ENCODE results near the gene GRIN2D.
A peak's percentile ranks its signal among the peaks of the same experiment; 100 is the strongest.
"Not testable (repeated sequence)": the region's sequence is repeated elsewhere in the genome, so short reads cannot be mapped to it uniquely, and the experiment has no call there.

GRIN2D gene

DNA sequence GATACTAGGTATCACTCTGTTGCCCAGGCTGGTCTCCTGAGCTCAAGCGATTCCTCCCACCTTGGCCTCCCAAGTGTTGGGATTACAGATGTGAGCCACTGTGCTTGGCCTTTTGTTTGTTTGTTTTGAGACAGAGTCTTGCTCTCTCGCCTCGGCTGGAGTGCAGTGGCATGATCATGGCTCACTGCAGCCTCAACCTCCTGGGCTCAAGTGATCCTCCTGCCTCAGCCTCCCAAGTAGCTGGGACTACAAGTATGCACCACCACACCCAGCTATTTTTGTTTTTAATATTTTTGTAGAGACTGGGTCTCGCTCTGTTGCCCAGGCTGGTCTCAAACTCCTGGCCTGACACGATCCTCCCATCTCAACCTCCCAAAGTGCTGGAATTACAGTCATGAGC lies 21.7 kb upstream of the GRIN2D start:
- not testable (repeated sequence) for DNase-seq (ENCODE audit: low spot score)

DNA sequence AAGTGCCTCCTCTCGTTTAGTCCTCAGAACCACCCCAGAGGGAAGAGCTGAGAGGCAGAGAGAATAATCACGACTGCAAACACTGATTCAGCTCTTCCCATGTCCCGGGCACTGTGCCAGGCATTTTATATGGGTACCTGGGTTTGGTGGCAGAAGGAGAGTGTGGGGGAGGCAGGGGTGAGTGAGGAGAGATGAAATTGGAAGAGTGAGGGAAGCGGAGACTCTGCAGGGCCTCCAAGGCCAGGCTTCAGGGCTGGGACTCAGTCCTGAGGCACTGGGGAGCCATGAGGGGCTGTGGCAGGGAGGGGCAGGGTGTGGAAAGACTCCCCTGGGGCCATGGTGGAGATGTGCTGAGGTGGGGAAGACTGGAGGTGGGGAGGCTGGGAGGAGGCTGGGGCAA lies 20.6 kb upstream of the GRIN2D start:
- DNase-seq (ENCODE audit: low spot score): no peak

DNA sequence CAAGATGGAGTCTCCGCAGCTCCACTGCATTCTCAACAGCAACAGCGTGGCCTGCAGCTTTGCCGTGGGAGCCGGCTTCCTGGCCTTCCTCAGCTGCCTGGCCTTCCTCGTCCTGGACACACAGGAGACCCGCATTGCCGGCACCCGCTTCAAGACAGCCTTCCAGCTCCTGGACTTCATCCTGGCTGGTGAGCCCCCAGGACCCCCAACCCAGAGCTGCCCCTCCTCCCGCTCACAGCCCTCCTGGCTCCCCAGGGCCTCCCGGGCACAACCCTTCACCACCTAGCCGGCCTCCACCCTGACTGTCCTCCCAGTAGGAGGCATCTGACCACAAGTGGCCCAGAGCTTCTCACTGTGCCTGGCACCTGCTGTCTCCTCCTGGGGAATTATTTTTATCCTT lies 19.9 kb upstream of the GRIN2D start:
- DNase-seq (ENCODE audit: low spot score): no peak

DNA sequence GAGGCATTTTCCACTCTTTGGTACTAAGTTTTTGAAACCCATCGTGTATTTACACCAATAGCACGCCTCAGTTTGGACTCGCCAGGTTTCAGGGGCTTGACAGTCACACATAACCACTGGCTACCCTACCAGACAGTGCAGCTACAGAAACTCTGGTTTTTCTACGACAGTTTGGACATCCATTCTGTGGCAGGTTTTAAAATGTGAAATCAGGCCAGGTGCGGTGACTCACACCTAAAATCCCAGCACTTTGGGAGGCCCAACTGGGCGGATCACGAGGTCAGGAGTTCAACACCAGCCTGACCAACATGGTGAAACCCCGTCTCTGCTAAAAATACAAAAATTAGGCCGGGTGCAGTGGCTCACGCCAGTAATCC lies 15.3 kb upstream of the GRIN2D start:
- no peak for DNase-seq (ENCODE audit: low spot score)

DNA sequence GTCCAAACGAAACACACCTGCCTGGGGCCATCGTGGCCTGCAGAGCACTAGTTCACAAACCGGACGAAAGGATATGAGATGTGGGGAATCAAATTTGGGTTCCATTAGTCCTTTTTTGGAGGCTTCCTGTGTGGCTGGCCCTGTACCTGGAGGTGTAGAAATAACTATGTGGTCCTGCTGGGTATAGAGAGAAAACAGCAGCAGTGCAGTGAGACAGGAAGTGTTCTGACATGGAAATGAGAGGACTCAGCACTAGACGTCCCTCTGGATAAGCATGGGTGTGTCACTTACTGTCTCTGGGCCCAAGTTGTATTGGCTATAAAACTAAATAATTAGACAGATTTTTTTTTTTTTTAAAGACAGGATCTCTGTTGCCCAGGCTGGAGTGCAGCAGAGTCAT lies 14.4 kb upstream of the GRIN2D start:
- no peak for DNase-seq (ENCODE audit: low spot score)

DNA sequence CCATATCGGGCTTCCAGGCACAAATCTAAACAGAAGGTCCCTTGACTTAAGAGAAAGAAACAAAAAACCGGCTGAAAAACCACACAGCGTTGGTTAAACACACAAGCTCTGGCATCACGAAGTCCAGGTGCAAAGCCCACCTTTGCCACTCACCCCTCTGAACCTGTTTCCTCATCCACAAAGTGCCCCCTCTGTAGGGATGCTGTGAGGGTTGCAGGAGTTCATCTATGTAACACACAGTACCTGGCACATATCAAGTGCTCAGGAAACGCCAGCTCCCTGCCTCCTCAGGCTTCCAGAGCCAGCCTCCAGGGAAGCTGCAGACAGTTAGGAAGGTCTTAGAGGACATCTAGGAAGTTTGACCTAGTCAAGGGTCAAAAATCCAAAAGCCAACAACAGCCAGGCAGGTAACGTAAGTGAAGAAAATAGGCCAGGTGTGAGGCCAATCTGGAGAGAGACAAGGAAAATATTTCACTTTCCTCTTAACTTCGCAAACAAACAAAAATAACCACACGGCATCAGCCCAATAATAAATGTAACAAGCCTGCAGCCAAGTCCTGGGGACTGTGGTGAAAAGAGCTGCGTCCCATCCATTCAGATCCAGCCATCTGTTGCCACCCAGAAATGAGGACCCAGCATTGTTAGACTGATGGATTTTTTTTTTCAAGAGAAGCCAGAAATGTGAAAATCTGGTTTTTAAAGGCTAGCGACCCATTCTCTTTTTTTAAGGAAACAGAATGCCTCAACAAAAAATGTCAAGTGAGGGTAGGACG lies 12.1 kb upstream of the GRIN2D start:
- no peak for DNase-seq (ENCODE audit: low spot score)

DNA sequence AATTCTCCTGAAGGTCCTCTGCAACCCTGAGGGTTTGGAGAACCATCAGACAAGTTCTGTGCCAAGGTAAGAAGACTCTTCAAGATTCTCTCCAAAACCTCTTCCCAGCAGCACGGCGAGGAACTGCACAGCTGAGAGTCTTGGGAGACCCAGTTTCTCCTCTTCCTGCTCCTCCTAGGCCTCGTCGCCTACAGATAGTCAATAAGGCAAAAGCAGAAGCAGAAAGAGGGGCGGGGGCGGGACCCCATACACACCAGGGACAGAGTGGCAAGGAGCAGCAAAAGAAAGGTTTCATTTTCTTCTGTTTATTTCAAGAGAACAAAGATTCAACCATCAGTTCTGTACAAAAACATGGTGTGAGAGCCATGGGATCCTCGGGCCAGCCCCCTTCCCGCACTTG lies 11.2 kb upstream of the GRIN2D start:
- no peak for DNase-seq (ENCODE audit: low spot score)

DNA sequence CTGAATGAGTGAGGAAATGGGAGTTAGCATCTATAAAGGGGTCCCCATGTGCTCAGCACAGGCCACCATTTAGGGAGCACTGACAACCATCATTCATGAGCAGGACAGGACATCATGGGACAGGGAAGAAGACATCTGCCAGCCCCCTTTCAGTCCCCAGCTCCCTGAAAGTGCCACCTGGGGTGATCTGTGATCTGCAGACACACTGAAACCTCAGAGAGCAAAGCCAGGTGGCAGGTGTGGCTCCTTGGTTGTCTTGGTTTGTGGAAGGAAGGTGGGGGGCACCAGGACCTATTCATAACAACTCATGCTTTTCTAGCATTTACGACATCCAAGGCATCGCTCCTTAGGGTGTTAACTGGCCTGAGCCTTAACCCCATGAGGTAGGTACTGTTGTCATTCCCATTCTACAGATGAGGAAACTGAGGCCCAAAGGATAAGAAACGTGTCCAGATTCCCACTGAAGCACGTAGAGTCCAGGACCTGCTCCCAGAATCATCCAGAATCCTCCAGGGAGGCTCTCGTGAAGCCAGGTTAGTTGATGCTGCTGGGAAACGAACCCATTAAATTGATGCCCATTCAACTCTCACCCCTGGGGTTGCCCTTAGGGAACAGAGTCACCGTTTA lies 7.9 kb upstream of the GRIN2D start:
- DNase-seq (ENCODE audit: low spot score): no peak

DNA sequence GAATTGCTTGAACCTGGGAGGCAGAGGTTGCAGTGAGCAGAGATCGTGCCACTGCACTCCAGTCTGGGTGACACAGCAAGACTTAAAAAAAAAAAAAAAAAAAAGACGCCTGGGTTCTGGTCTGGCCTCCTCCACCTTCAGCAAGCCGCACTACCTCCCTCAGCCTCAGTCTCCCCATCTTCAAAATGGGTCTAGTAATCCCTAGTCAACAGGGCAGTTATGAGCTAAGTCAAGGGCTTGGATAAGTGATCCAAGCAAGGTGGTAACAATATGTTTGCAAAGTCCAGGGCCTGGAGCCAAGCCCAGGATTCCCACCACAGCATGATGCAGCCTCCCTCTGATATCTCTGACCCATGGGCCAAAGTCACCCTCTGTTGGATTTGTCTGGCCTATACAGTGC lies 6.5 kb upstream of the GRIN2D start:
- no peak for DNase-seq (ENCODE audit: low spot score)

DNA sequence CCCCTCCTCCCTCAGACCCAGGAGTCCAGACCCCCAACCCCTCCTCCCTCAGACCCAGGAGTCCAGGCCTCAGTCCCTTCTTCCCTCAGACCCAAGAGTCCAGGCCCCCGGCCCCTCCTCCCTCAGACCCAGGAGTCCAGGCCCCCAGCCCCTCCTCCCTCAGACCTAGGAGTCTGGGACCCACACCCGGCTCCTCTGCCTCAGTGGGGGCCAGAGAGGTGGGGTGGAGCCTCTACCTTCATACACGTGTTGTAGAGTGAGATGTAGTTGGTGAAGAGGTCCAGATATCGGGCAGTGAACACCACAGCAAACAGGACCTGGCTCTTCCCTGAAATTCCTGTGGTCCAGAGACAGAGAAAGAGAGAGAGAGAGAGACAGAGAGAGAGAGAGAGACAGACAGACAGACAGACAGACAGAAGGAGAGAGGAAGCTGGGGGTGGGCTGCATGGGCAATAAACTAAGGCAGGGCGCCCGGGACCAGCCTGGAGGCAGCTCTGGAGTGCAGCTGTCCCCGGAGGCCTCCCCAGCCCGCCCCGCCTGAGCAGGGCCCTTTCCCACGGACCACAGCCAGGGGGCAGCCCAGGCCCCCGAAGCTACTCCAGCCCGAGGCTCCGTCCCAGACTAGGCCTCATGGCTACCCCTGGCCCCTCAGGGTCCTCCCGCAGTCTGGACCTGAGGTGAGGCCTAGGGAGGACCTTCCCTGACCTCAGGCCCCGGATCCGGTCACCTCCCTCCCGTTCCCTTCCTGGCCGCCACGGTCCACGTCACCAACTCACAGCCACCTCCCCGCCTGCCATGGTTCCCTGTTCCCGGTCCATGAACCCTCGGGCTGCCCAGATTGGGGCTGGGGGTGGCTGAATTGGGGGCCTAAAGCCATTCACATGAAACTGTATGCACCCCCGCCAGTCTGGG lies 3.0 kb upstream of the GRIN2D start:
- peak; percentile 81 for DNase-seq (ENCODE audit: low spot score)

DNA sequence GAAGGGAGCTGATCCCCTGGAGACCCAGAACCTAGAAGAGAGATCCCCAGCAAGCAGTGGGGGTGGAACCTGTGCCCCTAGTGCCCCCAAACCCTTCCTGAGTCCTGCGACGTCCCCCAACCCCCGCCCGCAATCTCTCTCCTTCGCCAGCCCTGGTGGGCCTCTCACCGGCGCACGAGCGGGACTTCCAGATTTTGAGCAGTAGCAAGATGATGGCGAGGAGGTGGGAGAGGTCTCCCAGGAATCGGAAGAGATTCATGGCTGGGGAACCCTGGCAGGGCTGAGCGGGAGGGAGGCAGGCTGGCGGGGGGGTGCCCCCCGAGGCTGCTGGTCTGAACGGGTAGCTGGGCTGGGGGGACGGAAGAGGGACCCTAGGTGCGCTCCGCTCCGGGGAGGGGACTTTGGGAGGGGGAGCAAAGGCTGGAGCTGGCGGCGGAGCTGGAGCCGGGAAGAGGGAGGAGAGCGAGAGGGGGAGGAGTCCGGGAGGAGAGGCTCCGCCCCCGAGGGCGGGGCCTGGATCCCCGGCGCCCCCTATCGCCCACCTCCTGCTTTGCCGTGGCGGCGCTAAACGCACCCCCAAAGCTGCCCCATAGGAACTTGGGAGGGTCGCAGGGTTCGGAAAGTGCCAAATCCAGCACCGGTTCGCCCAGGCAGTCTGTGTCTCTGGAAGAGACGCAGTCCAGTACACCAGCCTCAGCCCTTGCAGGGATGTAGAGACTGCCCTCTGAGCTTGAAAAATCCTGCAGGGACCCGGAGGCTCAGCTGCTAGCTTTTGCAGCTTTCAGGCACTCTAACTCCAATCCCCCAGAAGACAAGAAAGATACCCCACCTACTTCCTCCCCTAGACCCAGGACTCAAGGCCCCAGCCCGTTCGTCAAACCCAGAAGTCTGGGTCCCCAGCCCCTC lies 2.1 kb upstream of the GRIN2D start, which contains the start of gene KDELR1:
Gene KDELR1, minus strand, starts transcription at position 452 of the 906 bp plus-strand sequence. Its CDS starts 193 bp downstream, at position 259.
- DNase-seq (ENCODE audit: low spot score): peak; percentile 94

DNA sequence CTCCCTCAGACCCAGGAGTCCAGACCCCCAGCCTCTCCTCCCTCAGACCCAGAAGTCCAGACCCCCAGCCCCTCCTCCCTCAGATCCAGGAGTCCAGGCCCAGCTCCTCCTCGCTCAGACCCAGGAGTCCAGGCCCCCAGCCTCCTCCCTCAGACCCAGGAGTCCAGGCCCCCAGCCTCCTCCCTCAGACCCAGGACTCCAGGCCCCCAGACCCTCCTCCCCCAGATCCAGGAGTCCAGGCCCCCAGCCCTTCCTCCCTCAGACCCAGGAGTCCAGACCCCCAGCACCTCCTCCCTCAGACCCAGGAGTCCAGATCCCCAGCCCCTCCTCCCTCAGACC lies 1.5 kb upstream of the GRIN2D start:
- not testable (repeated sequence) for DNase-seq (ENCODE audit: low spot score)

DNA sequence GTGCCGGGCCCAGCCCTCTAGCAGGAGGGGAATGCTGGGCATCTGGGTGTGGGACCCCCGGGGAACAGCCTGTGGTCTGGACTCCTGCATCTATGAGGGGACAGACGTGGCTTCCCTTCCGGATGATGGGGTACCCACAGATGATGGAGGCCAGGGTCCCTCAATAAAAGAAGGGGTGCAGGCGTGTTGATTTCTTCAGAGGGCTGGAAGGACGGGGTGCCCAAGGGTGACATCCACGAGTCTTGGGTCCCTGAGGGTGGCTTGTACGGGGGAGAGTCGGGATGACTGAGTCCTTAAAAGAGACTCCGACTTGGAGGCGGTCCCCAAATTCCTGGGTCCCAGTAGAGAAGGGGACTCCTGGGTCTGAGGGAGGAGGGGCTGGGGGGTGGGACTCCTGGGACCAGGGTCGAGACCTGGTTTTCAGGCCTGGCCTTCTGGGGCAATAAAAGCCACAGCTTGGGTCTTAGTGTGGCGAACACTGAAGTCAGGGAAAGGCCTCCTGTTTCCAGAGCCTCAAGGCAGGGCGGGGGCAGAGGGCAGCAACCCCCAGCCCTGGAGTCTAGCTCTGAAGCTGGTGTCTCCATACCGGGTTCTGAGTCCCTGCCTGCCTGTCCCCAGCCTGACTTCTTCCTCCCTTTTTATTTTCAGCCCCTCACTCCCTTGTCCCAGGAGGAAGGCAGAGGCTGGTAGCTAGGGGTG lies 459 bp upstream of the GRIN2D start:
- no peak for DNase-seq (ENCODE audit: low spot score)

DNA sequence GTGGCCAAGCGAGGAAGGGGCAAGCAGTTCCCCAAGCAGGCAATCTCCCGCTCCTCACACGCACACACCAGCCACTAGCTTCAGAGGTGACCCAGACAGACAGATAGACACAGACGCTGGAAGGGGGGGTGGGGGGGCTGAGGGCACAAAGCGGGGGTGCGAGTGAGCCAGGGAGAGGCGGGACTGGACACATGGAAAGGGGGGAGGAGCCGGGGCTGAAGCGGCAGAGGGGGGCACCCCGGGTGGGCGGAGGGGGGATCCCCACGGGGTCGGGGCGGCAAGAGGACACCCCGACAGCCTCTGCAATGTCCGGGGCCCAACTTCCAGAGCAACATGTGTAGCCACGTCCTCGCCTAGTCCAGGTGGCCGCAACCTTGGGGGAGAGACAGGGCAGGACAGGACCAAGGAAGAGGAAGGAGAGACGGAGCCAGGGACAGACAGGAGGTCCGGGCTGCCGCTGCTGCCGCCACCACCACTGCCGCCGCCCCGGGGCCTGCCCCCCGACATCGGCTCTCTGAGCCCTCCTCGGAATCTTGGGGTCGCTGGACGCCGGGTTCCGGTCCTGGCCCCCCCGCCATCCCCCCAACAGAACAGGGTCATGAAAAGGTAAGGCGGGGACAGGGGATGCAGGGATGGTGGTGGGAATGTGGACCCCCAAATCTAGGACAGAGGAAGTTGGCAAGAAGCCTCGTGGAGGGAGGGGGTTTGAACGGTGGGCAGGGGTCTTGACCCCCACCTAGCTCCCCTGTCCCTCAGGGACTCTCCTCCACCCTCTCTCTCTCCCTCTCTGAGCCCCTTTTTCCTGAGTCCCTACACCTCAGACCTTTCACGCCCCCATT lies 1.1 kb downstream of the GRIN2D start:
- DNase-seq (ENCODE audit: low spot score): no peak

DNA sequence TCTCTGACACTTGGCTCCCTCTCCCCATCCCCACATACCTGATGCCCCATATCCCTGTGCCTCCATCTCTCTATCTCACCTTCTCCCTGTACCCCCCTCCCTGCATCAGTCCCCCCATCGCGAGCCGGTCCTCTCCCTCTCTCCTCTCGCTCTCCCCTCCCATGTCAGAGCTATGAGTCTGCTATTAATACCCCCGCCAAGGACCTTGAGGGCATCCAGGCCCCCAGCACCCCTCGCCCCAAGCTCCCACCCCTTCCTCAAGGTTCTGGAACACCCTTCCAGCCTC lies 1.6 kb downstream of the GRIN2D start:
- DNase-seq (ENCODE audit: low spot score): no peak

DNA sequence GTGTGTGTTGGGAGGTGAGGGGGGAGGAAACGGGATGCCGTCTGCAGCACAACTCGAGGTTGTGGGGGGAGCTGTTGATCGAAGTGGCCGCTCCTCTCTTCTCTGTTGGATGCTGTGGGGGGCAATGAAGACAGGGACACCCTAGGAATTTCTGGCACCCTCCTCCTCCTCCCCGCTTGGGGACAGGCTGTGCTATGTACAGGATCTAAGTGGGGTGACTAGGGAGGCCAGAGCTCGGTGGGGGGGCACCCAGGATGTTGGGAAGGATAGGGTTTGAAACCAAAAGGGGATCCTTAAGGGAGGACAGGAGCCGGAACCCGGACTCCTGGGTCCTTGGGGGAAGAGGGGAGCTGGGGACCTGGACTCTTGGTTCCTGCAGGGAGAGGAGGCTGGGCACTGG lies 2.0 kb downstream of the GRIN2D start:
- no peak for DNase-seq (ENCODE audit: low spot score)

DNA sequence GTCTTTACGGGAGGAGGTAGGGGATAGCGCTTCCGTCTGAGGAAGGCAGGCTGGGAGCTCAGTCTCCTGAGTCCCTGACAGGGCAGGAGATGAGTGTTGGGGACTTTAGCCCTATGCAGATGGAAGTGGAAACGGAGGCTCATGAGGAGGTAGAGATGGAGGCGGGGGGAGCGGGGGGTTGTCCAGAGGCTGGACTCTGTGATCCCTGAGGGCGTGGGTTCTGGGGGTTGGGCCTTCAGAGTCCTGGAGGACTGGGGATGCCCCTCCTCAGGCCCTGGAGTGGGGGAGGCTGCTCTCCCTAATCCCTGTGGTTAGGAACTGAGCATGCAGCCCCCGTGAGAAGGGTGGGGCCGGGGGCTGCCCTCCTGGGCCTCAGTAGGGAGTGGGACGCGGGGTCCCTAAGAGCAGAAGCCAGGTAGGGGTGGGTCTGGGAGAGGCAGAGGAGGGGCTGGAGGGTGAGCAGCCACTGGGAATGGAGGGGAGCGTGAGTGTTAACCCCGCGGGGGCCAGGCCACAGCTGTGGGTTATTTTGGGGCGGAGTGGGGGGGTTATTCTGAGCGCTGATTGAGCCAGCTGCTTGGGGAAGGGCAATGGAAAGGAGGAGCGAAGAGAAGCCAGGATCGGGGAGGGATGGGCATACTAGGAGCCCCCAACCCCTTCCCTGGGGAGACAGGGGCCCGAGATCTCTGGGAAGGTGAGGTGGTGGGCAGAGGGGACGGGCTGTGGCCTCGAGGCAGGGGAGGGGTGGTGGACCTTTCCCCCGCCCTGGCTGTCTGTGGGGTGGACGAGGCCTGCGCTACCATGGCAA lies 2.8 kb downstream of the GRIN2D start:
- DNase-seq (ENCODE audit: low spot score): no peak

DNA sequence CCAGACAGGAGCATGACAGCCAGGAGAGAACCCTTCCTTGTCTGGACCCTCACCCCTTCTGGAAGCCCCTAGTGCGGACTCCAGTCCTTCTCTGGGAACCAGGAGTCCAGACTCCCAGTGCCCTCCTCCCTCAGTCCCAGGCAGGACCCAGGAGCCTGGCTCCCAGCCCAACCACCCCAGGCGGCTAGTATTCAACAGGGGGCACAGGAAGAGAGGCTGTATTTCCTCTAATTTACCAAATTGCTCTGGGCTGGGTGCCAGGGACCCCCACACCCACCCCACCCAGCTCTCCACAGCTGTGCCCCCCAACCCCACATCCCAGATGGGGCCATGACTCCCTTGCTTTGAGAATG lies 3.3 kb downstream of the GRIN2D start:
- no peak for DNase-seq (ENCODE audit: low spot score)

DNA sequence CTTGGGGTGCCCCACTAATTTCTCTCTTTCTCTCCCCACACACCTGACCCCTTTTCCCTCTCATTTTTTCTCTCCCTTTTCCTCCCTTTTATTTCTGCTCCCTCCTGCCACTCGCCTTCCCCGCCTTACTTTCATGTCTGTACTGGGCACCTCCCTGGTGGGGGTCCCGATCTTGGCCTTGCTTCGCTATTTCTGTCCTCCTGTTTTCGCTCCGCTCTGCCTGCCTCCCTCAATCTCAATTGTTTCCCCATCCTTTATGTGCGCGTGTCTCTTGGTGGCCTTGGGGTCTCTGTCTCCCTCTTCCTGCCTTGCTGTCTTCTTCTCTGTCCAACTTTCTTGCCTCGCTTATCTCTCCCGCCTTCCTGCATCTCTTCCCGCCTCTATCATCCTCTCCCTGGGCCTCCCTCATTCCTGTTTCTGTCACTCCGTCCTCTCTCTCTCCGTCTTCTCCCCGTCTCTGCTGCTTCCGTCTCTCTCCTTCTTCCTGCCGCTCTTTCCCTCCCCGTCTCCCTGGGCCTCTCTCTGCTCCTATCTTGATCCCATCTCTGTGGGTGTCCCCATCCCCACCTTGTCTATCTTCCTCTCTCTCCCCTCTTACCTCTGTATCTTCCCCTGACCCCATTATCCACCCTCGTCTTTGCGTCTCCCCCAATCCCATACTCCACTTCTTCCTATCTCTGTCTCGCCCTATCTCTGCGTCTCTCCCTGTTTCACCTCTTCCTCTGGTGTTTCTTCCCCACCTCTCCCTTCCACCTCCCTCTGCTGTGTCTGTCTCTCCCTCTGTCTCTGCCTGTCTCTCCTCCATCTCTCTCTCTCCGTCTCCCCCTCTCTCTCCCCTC lies 4.0 kb downstream of the GRIN2D start:
- DNase-seq (ENCODE audit: low spot score): no peak
